Amniotic stem cell (primary cell): ENCODE data around the gene WASL.

Experiments
- DNase-seq: peaks from one replicate; lab custom pipeline; 2025; lab: John Stamatoyannopoulos, UW

Gene WASL

GRCh38 chr7:123690550-123690949 is 58.3 kb downstream of the WASL start:
- no peak for DNase-seq

GRCh38 chr7:123689250-123689649 is 59.6 kb downstream of the WASL start:
- no peak for DNase-seq

- DNase-seq: no peak
Observed at GRCh38 chr7:123687727-123688126, 61.1 kb downstream of the WASL start.

- no peak for DNase-seq
Observed at GRCh38 chr7:123687161-123687560, 61.6 kb downstream of the WASL start.

GRCh38 chr7:123682690-123683089 is 66.1 kb downstream of the WASL start:
- peak; percentile 47 for DNase-seq

- DNase-seq: no peak
Observed at GRCh38 chr7:123681561-123681960, 67.2 kb downstream of the WASL start.

GRCh38 chr7:123680580-123680979 is 68.2 kb downstream of the WASL start:
- DNase-seq: no peak

GRCh38 chr7:123679614-123680013 is 69.2 kb downstream of the WASL start:
- no peak for DNase-seq

- DNase-seq: no peak
Observed at GRCh38 chr7:123677061-123677715, 71.6 kb downstream of the WASL start.

- DNase-seq: no peak
Observed at GRCh38 chr7:123675181-123675473, 73.7 kb downstream of the WASL start.

GRCh38 chr7:123674399-123675180 is 74.2 kb downstream of the WASL start:
- no peak for DNase-seq

GRCh38 chr7:123673752-123674398 is 74.9 kb downstream of the WASL start:
- DNase-seq: no peak

- DNase-seq: no peak
Observed at GRCh38 chr7:123673137-123673732, 75.6 kb downstream of the WASL start.

GRCh38 chr7:123669485-123669884 is 79.3 kb downstream of the WASL start:
- no peak for DNase-seq

GRCh38 chr7:123666492-123666891 is 82.3 kb downstream of the WASL start:
- no peak for DNase-seq

- no peak for DNase-seq
Observed at GRCh38 chr7:123665896-123666295, 82.9 kb downstream of the WASL start.

- no peak for DNase-seq
Observed at GRCh38 chr7:123665157-123665556, 83.6 kb downstream of the WASL start.

GRCh38 chr7:123663200-123663599 is 85.6 kb downstream of the WASL start:
- no peak for DNase-seq

- DNase-seq: no peak
Observed at GRCh38 chr7:123662755-123663154, 86.0 kb downstream of the WASL start.

- DNase-seq: no peak
Observed at GRCh38 chr7:123662293-123662692, 86.5 kb downstream of the WASL start.

- DNase-seq: no peak
Observed at GRCh38 chr7:123661765-123662164, 87.0 kb downstream of the WASL start.

GRCh38 chr7:123660514-123661354 is 88.1 kb downstream of the WASL start:
- no peak for DNase-seq
